HepG2 (cell line): ENCODE data around the gene MAGT1. TPM values are rescaled to one million over a fixed set of nuclear protein-coding genes. Genes with fewer than 3 reads are reported as not detected.

ENCODE experiments used
- CBX5 ChIP-seq: sonication (generic); formaldehyde crosslinking; IDR thresholded peaks from 2 replicates; pipeline ENCODE4 v1.4.0; 2020; ENCODE audit warnings: missing genetic modification reagents, borderline replicate concordance
- CENPT ChIP-seq: sonication (generic); formaldehyde crosslinking; IDR thresholded peaks from 2 replicates; pipeline ENCODE4 v1.8.0; 2022; ENCODE audit warnings: low read depth, mild to moderate bottlenecking, moderate library complexity, missing genetic modification reagents
- DNMT3B ChIP-seq: conservative IDR thresholded peaks from 2 replicates; pipeline ENCODE4 v1.6.1; 2016; ENCODE audit warnings: missing biosample characterization, control low read depth
- E2F5 ChIP-seq: sonication (generic); formaldehyde crosslinking; conservative IDR thresholded peaks from 2 replicates; pipeline ENCODE4 v1.4.0; 2020; ENCODE audit warnings: missing genetic modification reagents
- FOXM1 ChIP-seq: sonication (generic); formaldehyde crosslinking; IDR thresholded peaks from 2 replicates; pipeline ENCODE4 v1.5.0; 2020; ENCODE audit warnings: missing genetic modification reagents
- FOXO1 ChIP-seq: sonication (generic); formaldehyde crosslinking; IDR thresholded peaks from 2 replicates; pipeline ENCODE4 v1.4.0; 2020; ENCODE audit warnings: missing genetic modification reagents
- HNRNPH1 ChIP-seq: fragments of 200-400 bp; formaldehyde crosslinking; optimal IDR thresholded peaks from 2 replicates; pipeline ENCODE3; 2017; ENCODE audit warnings: mild to moderate bottlenecking, low read depth, low read length
- HNRNPUL1 ChIP-seq: fragments of 200-400 bp; formaldehyde crosslinking; IDR thresholded peaks from 2 replicates; pipeline ENCODE4 v1.6.1; 2017; ENCODE audit warnings: low read depth, mild to moderate bottlenecking, low read length, moderate library complexity
- KDM3A ChIP-seq: IDR thresholded peaks from 2 replicates; pipeline ENCODE4 v1.6.1; 2018; ENCODE audit warnings: low read depth, missing compliant biosample characterization
- NBN ChIP-seq: fragments of 450-650 bp; conservative IDR thresholded peaks from 2 replicates; pipeline ENCODE4 v1.6.1; 2017
- SIN3A ChIP-seq: IDR thresholded peaks from 2 replicates; pipeline ENCODE4 v1.6.1; 2011; ENCODE audit warnings: low read depth, mild to moderate bottlenecking, control low read depth, low read length, borderline replicate concordance
- TCF12 ChIP-seq, 2 experiments: fragments of 450-650 bp in 1 of 2; sonication (generic) in 1 of 2; formaldehyde crosslinking in 1 of 2; IDR thresholded peaks; 2 replicates each; pipeline versions ENCODE4 v1.6.1 to v1.8.0; 2017 to 2022; ENCODE audit warnings: antibody characterized with exemption in 1 of 2, mild to moderate bottlenecking in 1 of 2, missing genetic modification reagents in 1 of 2, moderate library complexity in 1 of 2
- ZBTB26 ChIP-seq: IDR thresholded peaks from 2 replicates; pipeline ENCODE4 v1.6.1; 2016; ENCODE audit warnings: missing compliant biosample characterization, missing genetic modification reagents, borderline replicate concordance
- ZFP41 ChIP-seq: sonication (generic); formaldehyde crosslinking; IDR thresholded peaks from 2 replicates; pipeline ENCODE4 v1.4.0; 2020; ENCODE audit warnings: mild to moderate bottlenecking, missing genetic modification reagents, borderline replicate concordance
- ZFX ChIP-seq: sonication (generic); formaldehyde crosslinking; IDR thresholded peaks from 2 replicates; pipeline ENCODE4 v1.4.0; 2020; ENCODE audit warnings: mild to moderate bottlenecking, low read depth, missing genetic modification reagents, moderate library complexity
- ZNF121 ChIP-seq: sonication (generic); formaldehyde crosslinking; IDR thresholded peaks from 2 replicates; pipeline ENCODE4 v1.5.0; 2020; ENCODE audit warnings: mild to moderate bottlenecking, missing genetic modification reagents
- ZNF460 ChIP-seq: sonication (generic); formaldehyde crosslinking; IDR thresholded peaks from 2 replicates; pipeline ENCODE4 v1.5.1; 2020; ENCODE audit warnings: missing genetic modification reagents, mild to moderate bottlenecking, borderline replicate concordance
- ZNF572 ChIP-seq: sonication (generic); formaldehyde crosslinking; IDR thresholded peaks from 2 replicates; pipeline ENCODE4 v1.5.1; 2020; ENCODE audit warnings: mild to moderate bottlenecking, missing genetic modification reagents
- ZNF629 ChIP-seq: sonication (generic); formaldehyde crosslinking; conservative IDR thresholded peaks from 2 replicates; pipeline ENCODE4 v1.5.0; 2020; ENCODE audit warnings: missing genetic modification reagents
- ZNF737 ChIP-seq: sonication (generic); formaldehyde crosslinking; IDR thresholded peaks from 2 replicates; pipeline ENCODE4 v1.5.0; 2020; ENCODE audit warnings: missing genetic modification reagents, mild to moderate bottlenecking, borderline replicate concordance
- ZNF770 ChIP-seq: sonication (generic); formaldehyde crosslinking; IDR thresholded peaks from 2 replicates; pipeline ENCODE4 v1.5.0; 2020; ENCODE audit warnings: mild to moderate bottlenecking, missing genetic modification reagents
- ZNF790 ChIP-seq: sonication (generic); formaldehyde crosslinking; IDR thresholded peaks from 2 replicates; pipeline ENCODE4 v1.8.0; 2022; ENCODE audit warnings: missing genetic modification reagents, mild to moderate bottlenecking, borderline replicate concordance
- ZSCAN12 ChIP-seq: sonication (generic); formaldehyde crosslinking; IDR thresholded peaks from 2 replicates; pipeline ENCODE4 v1.9.0; 2021; ENCODE audit warnings: mild to moderate bottlenecking, missing genetic modification reagents
- polyA plus RNA-seq, 8 experiments: library from polyadenylated mRNA; depleted of rRNA in 3 of 8; stranded (reverse) in 7 of 8; unstranded in 1 of 8; fragments of >200 nt; fragmentation: Illumina TruSeq in 4 of 8; extraction: Trizol in 4 of 8; gene quantifications; 2 replicates each; pipeline versions ENCODE4 v1.2.1 to v1.2.3, GENCODE V29; 2011 to 2016; ENCODE audit warnings: low read depth in 4 of 8, missing spikeins in 1 of 8, mixed read lengths in 1 of 8; ENCODE audit not compliant: insufficient read depth in 1 of 8
- total RNA-seq, 5 experiments: library from RNA; depleted of rRNA; stranded (reverse); fragments of >200 nt; fragmentation: Illumina TruSeq; extraction: Trizol; gene quantifications; 2 replicates each; pipeline ENCODE4 v1.2.3, GENCODE V29; 2016; ENCODE audit warnings: low read depth in 1 of 5
- TF ChIP-seq, protein P1 (sequence below): IDR thresholded peaks from 2 replicates; pipeline ENCODE4 v1.6.1; 2016; ENCODE audit warnings: low read depth
- TF ChIP-seq, protein P2 (sequence below): IDR thresholded peaks from 2 replicates; pipeline ENCODE4 v1.6.1; 2012; ENCODE audit warnings: inconsistent platforms

MAGT1 gene
- total and polyA plus RNA-seq, 2 of the 13 experiments (the other 11 are each of a cell fraction or from before 2014, with no cell fraction given): 38.0 to 75.0 TPM

GRCh38 chrX:77910108-77910840 lies 15.0 kb upstream of the MAGT1 start, which contains the start of gene ATP7A (continued):
- TF ChIP-seq HNRNPH1: no peak
- TF ChIP-seq ZNF790: no peak
- no peak for TF ChIP-seq NBN
- TF ChIP-seq ZBTB26 (CRISPR knock-in tag): no peak
- no peak for TF ChIP-seq FOXO1
- no peak for TF ChIP-seq ZNF770
- no peak for TF ChIP-seq HNRNPUL1
- TF ChIP-seq E2F5: no peak
- TF ChIP-seq ZNF737 (CRISPR knock-in tag): no peak
- no peak for TF ChIP-seq CBX5 (CRISPR knock-in tag)
- TF ChIP-seq TCF12 (IDR thresholded peaks at IDR 0.05): no peak
- no peak for TF ChIP-seq TCF12 (CRISPR knock-in tag; IDR thresholded peaks at IDR 0.05)
- no peak for TF ChIP-seq DNMT3B (CRISPR knock-in tag)
- no peak for TF ChIP-seq CENPT
- TF ChIP-seq ZNF572 (CRISPR knock-in tag): no peak
- TF ChIP-seq ZNF460 (CRISPR knock-in tag): no peak
- TF ChIP-seq, protein P1, sequence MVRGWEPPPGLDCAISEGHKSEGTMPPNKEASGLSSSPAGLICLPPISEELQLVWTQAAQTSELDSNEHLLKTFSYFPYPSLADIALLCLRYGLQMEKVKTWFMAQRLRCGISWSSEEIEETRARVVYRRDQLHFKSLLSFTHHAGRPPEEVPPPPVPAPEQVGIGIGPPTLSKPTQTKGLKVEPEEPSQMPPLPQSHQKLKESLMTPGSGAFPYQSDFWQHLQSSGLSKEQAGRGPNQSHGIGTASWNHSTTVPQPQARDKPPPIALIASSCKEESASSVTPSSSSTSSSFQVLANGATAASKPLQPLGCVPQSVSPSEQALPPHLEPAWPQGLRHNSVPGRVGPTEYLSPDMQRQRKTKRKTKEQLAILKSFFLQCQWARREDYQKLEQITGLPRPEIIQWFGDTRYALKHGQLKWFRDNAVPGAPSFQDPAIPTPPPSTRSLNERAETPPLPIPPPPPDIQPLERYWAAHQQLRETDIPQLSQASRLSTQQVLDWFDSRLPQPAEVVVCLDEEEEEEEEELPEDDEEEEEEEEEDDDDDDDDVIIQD (CRISPR knock-in tag): peak; percentile 55; the same call in 1 of the 2 replicates
- TF ChIP-seq ZFP41 (CRISPR knock-in tag): no peak
- no peak for TF ChIP-seq ZNF629 (CRISPR knock-in tag)
- TF ChIP-seq, protein P2, sequence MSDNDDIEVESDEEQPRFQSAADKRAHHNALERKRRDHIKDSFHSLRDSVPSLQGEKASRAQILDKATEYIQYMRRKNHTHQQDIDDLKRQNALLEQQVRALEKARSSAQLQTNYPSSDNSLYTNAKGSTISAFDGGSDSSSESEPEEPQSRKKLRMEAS: peak; percentile 85
- TF ChIP-seq KDM3A: no peak
- no peak for TF ChIP-seq ZFX (CRISPR knock-in tag)
- no peak for TF ChIP-seq ZNF121 (CRISPR knock-in tag)
- TF ChIP-seq ZSCAN12: no peak
- TF ChIP-seq FOXM1: no peak
- TF ChIP-seq SIN3A: 0 out of 2 replicates have a peak, but pooled peaks have one; percentile 28
